Measurements from ENCODE around the gene MFAP4.

Gene MFAP4

GRCh38 chr17:19347323-19348080, 39.5 kb downstream of the MFAP4 start:
- DNase-seq, result no peak

- no peak for DNase-seq
Measured at GRCh38 chr17:19346351-19347255, 40.4 kb downstream of the MFAP4 start.

GRCh38 chr17:19345486-19346350, 41.3 kb downstream of the MFAP4 start:
- DNase-seq, result no peak

GRCh38 chr17:19345067-19345460, 41.9 kb downstream of the MFAP4 start:
- DNase-seq, result no peak

- no peak for DNase-seq
Measured at GRCh38 chr17:19344311-19345066, 42.5 kb downstream of the MFAP4 start.

GRCh38 chr17:19343671-19344151, 43.3 kb downstream of the MFAP4 start:
- no peak for DNase-seq

- DNase-seq, result no peak
Measured at GRCh38 chr17:19343256-19343630, 43.7 kb downstream of the MFAP4 start.

- DNase-seq, result no peak
Measured at GRCh38 chr17:19342611-19343255, 44.3 kb downstream of the MFAP4 start.

- DNase-seq, result no peak
Measured at GRCh38 chr17:19341641-19342610, 45.1 kb downstream of the MFAP4 start.

- no peak for DNase-seq
Measured at GRCh38 chr17:19341211-19341631, 45.8 kb downstream of the MFAP4 start.

GRCh38 chr17:19339341-19339815, 47.6 kb downstream of the MFAP4 start:
- no peak for DNase-seq

- peak; percentile 74 for DNase-seq
Measured at GRCh38 chr17:19338031-19338990, 48.7 kb downstream of the MFAP4 start.

GRCh38 chr17:19337712-19338023, 49.3 kb downstream of the MFAP4 start:
- no peak for DNase-seq

- DNase-seq, result no peak
Measured at GRCh38 chr17:19336938-19337711, 49.9 kb downstream of the MFAP4 start.

- no peak for DNase-seq
Measured at GRCh38 chr17:19335951-19336631, 50.9 kb downstream of the MFAP4 start.

- no peak for DNase-seq
Measured at GRCh38 chr17:19334331-19334730, 52.7 kb downstream of the MFAP4 start.

GRCh38 chr17:19333736-19334290, 53.2 kb downstream of the MFAP4 start:
- DNase-seq, result no peak

All from stimulated activated CD8-positive, alpha-beta memory T cell treated with anti-CD3 and anti-CD28 coated beads, Interleukin-4, amount 100 ng/mL, for 48 hours (primary cell).